ENCODE measurements around the gene GSTA2.
"Not testable (repeated sequence)": the region's sequence is repeated elsewhere in the genome, so short reads cannot be mapped to it uniquely, and the experiment has no call there.

GSTA2 gene

DNA sequence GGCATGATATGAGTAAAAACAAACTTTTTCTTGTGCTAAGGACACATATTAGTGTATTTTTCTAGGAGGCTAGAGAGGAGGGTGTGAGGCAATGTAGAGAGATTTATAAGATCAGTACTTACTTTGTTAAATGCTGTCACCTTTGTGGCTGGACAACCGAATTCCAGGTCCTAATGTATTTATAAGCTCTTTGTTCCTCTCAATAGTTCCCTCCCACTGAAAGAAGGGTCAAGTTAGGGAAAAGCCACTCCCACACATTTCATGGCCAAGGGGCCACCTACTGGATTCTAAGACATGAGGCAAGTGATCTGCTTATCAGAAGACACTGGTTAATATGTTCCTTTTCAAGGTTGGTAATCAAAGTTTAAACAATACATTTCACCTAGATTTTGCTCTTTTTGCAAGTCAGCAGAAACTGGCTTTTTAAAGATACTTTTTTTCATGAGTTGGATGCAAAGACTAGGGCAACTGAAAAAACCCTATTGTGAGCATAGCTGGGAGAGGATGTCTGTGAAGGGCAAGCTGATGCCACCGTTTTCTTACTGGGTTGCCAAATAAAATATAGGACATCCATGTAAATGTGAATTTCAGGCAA lies at the start of gene GSTA2:
Gene GSTA2, minus strand, starts transcription at position 154 of the 595 bp plus-strand sequence. CDS start 5,528 bp downstream, outside the sequence.
- not testable (repeated sequence) for DNase-seq

DNA sequence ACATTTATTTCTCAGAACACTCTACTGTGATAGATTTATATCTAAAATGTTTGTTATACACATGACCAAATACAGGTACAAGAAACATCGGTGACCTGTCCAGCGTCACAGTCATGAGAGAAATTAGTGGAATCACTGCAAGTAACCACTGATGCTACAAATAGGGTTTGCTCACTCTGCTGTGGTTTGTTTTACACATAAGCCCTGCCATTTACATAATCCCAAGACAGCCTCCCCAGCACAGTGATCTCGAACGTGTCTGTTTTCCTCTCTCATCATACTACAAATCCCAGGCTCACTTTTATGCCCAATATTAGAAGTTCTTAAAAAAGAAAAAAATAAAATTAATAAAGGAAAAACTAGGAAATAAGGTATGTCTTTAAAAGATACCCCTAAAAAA lies 46.5 kb upstream of the GSTA2 start:
- not testable (repeated sequence) for DNase-seq

DNA sequence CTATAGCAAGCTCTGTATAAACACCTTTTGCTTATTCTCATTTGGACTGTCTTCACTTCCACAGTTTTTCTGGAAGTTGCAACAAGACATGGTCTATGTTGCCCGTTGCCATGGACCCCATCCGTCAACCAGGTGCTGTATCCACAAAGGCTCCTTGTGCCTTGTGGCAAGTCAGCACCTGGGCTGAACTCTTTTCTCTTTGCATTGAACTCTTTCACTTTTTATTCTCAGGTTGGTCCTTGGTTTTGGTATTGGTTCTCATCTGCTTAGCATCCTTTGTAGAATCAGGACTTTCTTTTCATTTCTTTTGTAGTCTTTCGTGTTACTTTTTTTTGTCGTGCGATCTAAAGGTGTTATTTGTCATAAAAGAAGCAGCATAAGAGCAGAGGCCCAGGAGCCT lies 45.4 kb upstream of the GSTA2 start:
- DNase-seq, result no peak

DNA sequence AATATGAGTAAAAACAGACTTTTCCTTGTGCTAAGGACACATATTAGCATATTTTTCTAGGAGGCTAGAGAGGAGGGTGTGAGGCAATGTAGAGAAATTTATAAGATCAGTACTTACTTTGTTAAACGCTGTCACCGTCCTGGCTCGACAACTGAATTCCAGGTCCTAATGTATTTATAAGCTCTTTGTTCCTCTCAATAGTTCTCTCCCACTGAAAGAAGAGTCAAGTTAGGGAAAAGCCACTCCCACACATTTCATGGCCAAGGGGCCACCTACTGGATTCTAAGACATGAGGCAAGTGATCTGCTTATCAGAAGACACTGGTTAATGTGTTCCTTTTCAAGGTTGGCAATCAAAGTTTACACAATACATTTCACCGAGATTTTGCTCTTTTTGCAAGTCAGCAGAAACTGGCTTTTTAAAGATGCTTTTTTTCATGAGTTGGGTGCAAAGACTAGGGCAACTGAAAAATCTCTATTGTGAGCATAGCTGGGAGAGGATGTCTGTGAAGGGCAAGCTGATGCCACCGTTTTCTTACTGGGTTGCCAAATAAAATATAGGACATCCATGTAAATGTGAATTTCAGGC lies 40.5 kb upstream of the GSTA2 start, which contains the start of gene GSTA1:
Gene GSTA1, minus strand, starts transcription at position 149 of the 588 bp plus-strand sequence. CDS start 4,549 bp downstream, outside the sequence.
- not testable (repeated sequence) for DNase-seq

DNA sequence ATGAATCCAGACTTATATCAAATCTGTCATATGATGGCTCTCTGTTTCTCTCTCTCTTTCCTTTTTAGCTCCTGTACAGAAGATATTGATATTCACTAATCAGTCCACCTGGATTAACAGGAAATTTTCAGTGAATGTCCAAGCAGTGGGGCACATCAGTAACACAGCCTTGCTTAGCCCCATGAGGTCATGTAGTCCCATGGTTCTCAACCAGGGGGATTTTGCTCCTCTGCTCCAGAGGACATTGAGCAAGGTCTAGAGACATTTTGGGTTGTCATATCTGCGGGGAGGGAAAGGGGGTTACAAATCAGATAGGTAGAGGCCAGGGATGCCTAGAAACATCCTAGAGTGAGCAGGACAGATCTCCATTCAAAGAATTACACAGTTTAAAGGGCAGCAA lies 39.5 kb upstream of the GSTA2 start:
- DNase-seq, result no peak

DNA sequence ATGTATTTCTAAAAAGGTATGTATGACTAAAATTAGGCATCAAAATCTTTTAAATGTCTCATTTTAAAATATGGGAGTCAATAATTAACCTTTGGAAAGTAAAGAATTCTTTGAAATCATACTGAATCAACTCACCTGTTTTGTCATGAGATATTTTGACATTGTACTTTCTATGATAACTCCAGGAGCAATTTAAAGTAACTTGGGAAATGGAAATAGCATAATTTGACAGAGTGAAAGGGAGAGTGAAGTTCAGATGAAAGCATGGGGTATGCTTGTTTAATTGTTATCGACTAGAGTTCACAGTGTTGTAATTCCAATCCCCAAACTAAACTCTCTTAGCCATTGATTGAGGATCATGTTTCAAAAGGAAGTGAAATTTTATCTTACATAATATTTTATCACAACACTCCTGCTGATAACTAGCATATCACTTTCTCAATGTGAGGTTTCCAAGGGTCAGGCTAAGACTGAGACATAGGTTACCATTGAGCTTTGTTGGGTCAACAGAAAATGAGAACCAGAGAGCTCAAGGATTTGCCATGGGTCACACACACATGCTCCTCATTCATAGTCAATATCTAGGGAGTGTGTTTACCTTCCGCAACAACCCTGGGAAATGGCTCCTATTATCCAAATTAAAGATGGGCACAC lies 38.0 kb upstream of the GSTA2 start:
- DNase-seq, result no peak

DNA sequence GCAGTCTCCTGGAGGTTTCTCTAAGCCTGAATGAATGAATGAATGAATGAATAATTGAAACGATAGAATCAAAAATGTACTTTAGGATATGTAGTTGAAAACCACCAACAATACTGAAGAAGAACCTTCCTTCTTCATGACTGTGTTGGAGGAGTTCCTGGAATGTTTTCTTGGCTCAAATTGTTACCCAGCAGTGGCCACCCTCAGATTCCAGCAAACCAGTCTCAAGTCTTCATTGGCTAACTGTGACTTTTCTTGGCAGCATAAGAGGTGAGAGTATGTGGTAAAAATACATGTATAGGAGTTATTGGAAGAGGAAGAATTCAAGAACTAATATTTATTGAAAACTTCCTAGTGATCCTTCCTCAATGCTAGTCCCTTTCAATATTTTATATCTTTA lies 36.0 kb upstream of the GSTA2 start:
- not testable (repeated sequence) for DNase-seq

DNA sequence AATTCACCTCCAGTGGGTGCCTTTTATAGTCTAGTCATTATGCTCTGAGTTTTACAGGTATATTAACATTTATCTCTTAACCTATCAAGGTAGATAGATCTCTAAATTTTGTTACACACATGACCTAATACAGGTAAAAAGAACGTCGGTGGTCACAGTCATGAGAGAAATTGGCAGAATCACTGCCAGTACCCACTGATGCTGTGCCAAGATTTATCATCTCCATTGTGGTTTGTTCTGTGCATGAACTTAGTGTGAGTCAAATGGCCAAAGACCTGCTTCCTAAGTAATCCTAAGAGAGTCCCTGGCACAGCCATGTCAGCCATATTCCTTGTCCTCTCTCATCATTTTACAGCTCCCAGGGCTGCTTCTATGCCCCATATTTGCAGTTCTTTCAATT lies 31.1 kb upstream of the GSTA2 start:
- not testable (repeated sequence) for DNase-seq

DNA sequence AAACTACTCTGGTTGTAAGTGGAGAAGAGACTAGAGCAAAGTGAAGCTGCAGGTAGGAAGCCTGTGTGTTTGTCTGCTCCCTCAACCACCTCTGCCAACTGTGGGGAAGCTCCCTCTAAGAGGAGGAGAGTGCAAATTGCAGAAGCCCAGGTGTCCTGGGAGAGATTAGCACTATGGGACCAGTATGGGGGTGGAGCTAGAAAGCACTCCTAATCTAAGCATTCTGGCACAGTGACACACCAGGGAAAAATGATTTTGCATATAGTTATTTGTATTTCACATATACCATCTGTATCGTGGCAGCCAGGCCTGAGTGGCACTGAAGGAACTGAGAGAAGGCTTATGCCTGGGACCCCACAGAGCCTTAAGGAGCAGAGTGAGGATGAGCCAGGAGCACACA lies 27.6 kb upstream of the GSTA2 start:
- no peak for DNase-seq

DNA sequence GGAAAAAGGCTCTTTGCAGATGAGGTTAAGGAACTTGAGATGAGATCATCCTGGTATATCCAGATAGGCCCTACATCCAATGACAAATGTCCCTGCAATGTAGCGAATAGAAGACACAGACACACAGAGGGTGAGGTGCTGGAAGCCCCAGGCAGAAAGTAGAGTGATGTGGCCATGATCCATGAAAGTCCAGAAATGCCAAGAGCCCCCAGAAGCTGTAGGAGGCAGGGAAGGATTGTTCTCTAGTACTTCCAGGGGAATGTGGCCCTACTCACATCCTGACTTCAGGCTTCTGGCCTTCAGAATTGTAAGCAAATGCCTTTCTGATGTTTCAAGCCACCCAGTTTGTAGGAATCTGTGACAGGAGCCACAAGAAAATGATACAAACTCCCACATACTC lies 26.4 kb upstream of the GSTA2 start:
- DNase-seq, result not testable (repeated sequence)

DNA sequence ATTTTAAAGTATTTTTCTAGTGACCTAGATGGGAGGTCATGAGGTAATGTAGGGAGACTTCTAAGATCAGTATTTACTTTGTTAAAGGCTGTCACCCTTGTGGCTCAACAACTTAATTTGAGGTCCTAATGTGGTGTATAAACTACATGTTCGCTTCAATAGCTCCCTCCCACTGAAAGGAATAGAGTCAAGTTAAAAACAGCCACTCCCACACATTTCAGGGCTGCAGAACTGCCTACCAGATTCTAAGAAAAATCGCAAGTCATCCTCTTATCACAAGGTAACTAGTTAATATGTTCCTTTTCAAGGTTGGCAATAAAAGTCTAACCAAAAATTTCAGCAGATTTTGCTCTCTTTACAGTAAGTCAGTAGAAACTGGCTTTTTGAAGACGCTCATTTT lies 25.2 kb upstream of the GSTA2 start:
- no peak for DNase-seq

DNA sequence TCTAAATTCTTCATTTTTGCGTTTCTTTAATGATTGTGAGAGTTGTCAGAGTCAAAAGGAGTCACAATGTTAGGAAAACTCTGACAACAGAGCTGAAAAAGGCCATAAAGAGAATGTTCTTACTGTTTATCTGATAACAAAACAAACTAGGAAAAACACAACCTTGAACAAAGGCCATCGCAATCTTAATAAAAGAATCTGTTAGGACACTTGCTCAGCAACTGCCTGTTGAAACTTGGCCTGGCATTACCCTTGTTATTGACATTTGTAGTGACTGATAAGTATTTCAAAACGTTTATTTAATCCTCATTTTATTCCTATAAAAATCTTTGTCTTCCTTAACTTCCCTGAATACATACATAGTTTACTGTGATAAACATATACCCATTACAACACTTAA lies 24.6 kb upstream of the GSTA2 start:
- no peak for DNase-seq

DNA sequence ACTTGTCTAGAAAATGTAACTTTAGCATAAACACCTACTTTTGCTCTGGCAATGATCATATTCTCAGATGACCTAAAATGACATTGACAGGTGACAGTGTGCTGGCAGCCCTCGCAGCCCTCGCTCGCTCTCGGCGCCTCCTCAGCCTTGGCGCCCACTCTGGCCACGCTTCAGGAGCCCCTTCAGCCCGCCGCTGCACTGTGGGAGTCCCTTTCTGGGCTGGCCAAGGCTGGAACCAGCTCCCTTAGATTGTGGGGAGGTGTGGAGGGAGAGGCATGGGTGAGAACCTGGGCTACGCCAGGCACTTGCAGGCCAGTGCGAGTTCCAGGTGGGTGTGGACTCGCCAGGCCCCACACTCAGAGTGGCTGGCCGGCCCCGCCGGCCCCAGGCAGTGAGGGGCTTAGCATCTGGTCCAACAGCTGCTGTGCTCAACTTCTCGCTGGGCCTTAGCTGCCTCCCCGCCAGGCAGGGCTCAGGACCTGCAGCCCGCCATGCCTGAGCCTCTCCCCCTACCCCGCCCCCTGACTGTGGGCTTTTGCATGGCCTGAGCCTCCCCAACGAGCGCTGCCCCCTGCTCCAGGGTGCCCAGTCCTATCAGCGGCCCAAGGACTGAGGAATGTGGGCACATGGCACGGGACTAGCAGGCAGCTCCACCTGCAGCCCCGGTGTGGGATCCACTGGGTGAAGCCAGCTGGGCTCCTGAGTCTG lies 23.1 kb upstream of the GSTA2 start:
- no peak for DNase-seq

DNA sequence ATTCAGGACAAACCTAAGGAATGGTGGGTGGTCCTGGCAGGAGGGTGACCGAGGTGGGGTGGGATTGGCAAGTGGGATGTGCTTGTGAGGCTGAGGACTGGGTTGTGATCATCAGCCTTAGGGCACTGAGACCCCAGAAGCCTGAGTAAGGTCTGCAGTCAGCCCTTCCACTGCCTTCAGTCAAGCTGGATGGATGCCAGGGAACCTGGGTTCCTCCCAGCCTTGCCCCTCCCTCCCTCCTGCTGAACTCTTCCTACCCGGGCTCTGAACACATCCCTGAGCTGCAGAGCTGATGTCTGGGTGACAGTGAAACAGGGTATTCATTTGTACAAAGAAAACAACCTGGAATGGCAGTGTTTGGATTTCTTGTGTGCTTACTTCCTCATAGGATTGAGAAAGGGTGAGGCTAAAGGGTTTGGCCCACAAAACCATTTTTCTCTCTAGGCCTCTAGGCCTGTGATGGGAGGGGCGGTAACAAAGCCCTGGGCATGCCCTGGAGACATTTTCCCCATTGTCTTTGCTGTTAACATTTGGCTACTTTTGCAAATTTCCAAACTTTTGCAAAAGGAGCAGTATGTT lies 19.5 kb upstream of the GSTA2 start:
- DNase-seq, result not testable (repeated sequence)

DNA sequence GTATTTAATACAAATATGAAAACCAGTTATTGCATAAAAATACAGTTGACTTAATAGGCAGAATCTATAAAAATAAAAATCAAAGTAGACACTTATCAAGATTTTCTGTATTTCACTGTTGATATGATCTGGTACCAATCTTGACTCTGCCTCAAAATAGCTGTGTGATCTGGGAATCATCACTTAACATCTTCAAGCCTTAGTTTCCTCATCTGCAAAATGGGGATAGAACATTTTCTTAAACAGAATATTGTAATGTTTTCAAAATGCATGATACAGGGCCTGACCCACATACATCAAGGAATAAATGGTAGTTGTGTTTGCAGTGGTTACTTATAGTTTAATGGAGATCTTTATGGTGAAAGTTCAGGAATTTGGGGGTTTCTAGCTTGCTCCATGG lies 18.9 kb upstream of the GSTA2 start:
- not testable (repeated sequence) for DNase-seq

DNA sequence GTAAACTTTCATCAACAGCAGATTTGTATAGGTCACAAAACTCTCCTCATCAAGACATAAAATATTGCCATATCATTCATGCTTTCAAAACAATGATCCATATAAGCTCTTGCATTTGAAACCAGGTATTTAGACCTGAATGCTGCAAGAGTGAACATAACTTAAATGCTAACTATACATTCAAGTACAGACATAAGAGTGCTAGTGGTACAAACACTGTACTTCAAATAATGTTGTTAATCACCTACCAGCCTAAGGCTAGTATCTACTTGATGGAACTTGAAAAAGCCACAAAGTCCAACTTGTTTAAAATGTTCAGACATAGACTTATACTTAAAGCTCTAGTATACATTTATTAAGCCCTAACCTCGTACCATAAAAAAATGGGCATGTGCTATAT lies 16.0 kb upstream of the GSTA2 start:
- DNase-seq, result no peak

DNA sequence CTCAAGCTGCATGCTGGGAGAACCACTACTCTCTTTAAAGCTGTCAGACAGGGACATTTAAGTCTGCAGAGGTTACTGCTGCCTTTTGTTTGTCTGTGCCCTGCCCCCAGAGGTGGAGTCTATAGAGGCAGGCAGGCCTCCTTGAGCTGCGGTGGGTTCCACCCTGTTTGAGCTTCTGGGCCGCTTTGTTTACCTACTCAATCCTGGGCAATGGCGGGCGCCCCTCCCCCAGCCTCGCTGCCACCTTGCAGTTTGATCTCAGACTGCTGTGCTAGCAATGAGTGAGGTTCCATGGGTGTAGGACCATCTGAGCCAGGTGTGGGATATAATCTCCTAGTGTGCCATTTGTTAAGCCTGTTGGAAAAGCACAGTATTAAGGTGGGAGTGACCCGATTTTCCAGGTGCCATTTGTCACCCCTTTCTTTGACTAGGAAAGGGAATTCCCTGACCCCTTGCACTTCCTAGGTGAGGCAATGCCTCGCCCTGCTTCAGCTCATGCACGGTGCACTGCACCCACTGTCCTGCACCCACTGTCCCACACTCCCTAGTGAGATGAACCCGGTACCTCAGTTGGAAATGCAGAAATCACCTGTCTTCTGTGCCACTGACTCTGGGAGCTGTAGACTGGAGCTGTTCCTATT lies 13.6 kb upstream of the GSTA2 start:
- DNase-seq, result not testable (repeated sequence)

DNA sequence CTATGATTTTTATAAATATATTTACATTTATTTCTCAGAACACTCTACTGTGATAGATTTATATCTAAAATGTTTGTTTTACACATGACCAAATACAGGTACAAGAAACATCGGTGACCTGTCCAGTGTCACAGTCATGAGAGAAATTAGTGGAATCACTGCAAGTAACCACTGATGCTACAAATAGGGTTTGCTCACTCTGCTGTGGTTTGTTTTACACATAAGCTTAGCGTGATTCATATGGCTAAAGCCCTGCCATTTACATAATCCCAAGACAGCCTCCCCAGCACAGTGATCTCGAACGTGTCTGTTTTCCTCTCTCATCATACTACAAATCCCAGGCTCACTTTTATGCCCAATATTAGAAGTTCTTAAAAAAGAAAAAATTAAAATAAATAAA lies 6.1 kb upstream of the GSTA2 start:
- not testable (repeated sequence) for DNase-seq

DNA sequence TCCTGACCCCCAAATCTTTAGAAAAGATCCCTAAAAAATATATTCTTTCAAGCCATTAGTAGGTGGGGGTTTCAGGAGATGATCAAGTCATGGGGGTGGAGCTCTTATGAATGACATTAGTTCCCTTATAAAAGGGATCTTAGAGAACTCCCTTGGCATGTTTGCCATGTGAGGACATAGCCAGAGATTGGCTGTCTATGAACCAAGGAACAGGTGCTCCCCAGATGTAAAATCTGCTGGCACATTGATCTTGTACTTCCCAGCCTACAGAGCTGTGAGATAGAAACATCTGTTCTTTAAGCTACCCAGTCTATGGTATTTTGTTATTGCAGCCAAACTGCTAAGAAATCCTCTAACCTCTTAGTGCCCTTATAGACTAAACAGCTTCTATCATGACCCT lies 4.4 kb upstream of the GSTA2 start:
- DNase-seq, result not testable (repeated sequence)

DNA sequence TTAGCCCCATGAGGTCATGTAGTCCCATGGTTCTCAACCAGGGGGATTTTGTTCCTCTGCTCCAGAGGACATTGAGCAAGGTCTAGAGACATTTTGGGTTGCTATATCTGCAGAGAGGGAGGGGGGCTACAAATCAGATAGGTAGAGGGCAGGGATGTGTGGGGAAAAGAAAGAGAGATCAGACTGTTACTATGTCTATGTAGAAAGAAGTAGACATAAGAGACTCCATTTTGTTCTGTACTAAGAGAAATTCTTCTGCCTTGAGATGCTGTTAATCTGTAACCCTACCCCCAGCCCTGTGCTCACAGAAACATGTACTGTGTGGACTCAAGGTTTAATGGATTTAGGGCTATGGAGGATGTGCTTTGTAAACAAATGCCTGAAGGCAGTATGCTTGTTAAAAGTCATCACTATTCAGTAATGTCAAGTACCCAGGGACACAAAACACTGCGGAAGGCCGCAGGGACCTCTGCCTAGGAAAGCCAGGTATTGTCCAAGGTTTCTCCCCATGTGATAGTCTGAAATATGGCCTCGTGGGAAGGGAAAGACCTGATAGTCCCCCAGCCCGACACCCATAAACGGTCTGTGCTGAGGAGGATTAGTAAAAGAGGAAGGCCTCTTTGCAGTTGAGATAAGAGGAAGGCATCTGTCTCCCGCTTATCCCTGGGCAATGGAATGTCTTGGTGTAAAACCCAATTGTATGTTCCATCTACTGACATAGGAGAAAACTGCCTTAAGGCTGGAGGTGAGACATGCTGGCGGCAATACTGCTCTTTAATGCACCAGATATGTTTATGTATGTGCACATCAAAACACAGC lies 1.4 kb downstream of the GSTA2 start:
- DNase-seq, result not testable (repeated sequence)

DNA sequence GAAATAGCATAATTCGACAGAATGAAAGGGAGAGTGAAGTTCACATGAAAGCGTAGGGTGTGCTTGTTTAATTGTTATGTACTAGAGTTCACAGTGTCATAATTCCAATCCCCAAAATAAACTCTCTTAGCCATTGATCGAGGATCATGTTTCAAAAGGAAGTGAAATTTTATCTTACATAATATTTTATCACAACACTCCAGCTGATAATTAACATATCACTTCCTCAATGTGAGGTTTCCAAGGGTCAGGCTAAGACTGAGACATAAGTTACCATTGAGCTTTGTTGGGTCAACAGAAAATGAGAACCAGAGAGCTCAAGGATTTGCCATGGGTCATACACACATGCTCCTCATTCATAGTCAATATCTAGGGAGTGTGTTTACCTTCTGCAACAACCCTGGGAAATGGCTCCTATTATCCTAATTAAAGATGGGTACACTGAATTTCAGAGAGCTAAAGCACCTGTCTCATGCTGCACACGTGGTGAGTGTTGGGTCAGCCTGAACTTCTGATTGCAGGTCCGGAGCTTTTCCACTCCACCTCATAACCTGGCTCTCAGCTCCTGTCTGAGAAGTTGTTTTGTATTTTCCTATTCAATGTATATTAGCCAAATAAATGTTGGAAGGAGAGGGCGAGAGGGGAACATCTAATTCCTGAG lies 3.0 kb downstream of the GSTA2 start:
- no peak for DNase-seq
